Measurements from ENCODE around the gene KCNQ5.
"Not testable (repeated sequence)": the region's sequence is repeated elsewhere in the genome, so short reads cannot be mapped to it uniquely, and the experiment has no call there.

Gene KCNQ5

GRCh38 chr6:72963946-72964345 is 342.1 kb downstream of the KCNQ5 start:
- DNase-seq, result no peak

GRCh38 chr6:72966628-72967280 is 344.9 kb downstream of the KCNQ5 start:
- peak; percentile 66 for DNase-seq

- DNase-seq, result no peak
Measured at GRCh38 chr6:72967329-72967728, 345.5 kb downstream of the KCNQ5 start.

GRCh38 chr6:72968704-72969103 is 346.8 kb downstream of the KCNQ5 start:
- DNase-seq, result no peak

GRCh38 chr6:72969666-72970065 is 347.8 kb downstream of the KCNQ5 start:
- DNase-seq, result no peak

- no peak for DNase-seq
Measured at GRCh38 chr6:72972579-72972978, 350.7 kb downstream of the KCNQ5 start.

GRCh38 chr6:72974276-72974675 is 352.4 kb downstream of the KCNQ5 start:
- DNase-seq, result no peak

GRCh38 chr6:72975352-72975752 is 353.5 kb downstream of the KCNQ5 start:
- DNase-seq, result no peak

GRCh38 chr6:72976484-72976883 is 354.6 kb downstream of the KCNQ5 start:
- no peak for DNase-seq

- no peak for DNase-seq
Measured at GRCh38 chr6:72977114-72977513, 355.2 kb downstream of the KCNQ5 start.

GRCh38 chr6:72978808-72979207 is 356.9 kb downstream of the KCNQ5 start:
- DNase-seq, result not testable (repeated sequence)

GRCh38 chr6:72984189-72984831 is 362.4 kb downstream of the KCNQ5 start:
- DNase-seq, result not testable (repeated sequence)

GRCh38 chr6:72984981-72985665 is 363.3 kb downstream of the KCNQ5 start:
- DNase-seq, result peak; percentile 87

GRCh38 chr6:72987301-72987700 is 365.4 kb downstream of the KCNQ5 start:
- no peak for DNase-seq

- no peak for DNase-seq
Measured at GRCh38 chr6:72999995-73000394, 378.1 kb downstream of the KCNQ5 start.

- DNase-seq, result no peak
Measured at GRCh38 chr6:73000460-73000859, 378.6 kb downstream of the KCNQ5 start.

GRCh38 chr6:73002588-73002987 is 380.7 kb downstream of the KCNQ5 start:
- no peak for DNase-seq

- DNase-seq, result no peak
Measured at GRCh38 chr6:73003302-73003701, 381.4 kb downstream of the KCNQ5 start.

GRCh38 chr6:73004231-73004630 is 382.4 kb downstream of the KCNQ5 start:
- DNase-seq, result no peak

GRCh38 chr6:73004861-73005260 is 383.0 kb downstream of the KCNQ5 start:
- no peak for DNase-seq

GRCh38 chr6:73006146-73006545 is 384.3 kb downstream of the KCNQ5 start:
- peak; percentile 27 for DNase-seq

- DNase-seq, result no peak
Measured at GRCh38 chr6:73011945-73012344, 390.1 kb downstream of the KCNQ5 start.

- DNase-seq, result no peak
Measured at GRCh38 chr6:73017476-73017875, 395.6 kb downstream of the KCNQ5 start.

- DNase-seq, result no peak
Measured at GRCh38 chr6:73024598-73024997, 402.7 kb downstream of the KCNQ5 start.
